ENCODE results near the gene ARMH3. TPM values are rescaled to one million over a fixed set of nuclear protein-coding genes. Genes with fewer than 3 reads are reported as not detected.
"Not testable (repeated sequence)": the region's sequence is repeated elsewhere in the genome, so short reads cannot be mapped to it uniquely, and the experiment has no call there.

The ARMH3 gene
- total and polyA plus RNA-seq, 2 donors, result 8.7 to 18.2 TPM

DNA sequence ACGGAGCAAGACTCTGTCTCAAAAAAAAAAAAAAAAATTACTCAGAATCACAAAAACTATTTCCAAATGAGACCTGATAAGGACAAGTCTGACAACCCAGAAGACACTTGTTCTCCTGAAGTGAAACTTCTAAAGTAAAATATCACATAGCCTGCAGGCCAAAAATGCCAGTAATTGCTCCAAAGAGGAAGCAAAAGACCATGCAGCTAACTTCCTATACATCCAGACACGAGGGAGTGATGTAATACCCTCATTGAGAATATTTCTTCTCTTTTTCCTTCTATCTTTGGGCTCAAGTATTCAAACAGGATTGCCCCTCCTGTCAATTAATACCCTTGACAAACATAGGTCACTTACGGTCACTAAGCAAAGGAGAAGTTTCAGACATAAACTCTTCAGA is 31.2 kb downstream of the ARMH3 start:
- DNase-seq (ENCODE audit: low read depth in 6 of 9, low spot score in 9 of 9), result no peak
- Histone ChIP-seq H3K9me3 (ENCODE audit: control insufficient read depth in 2 of 2, insufficient read depth in 1 of 2, low read length in 1 of 2) (peaks cover 2 to 4% of the 10 kb centered on the region in 2 donors), H3K4me1 (ENCODE audit: control insufficient read depth in 2 of 2, insufficient read depth in 2 of 2, low read length in 2 of 2) (no peaks in the 10 kb centered on the region), H3K4me3 (ENCODE audit: low read length in 2 of 2) (no peak overlapping the region), H3K27ac (ENCODE audit: low read depth in 1 of 2, low read length in 1 of 2) (no peak overlapping the region), H3K27me3 (ENCODE audit: control insufficient read depth in 2 of 2, insufficient read depth in 1 of 2, low read length in 1 of 2) (no peaks in the 10 kb centered on the region), H3K36me3 (ENCODE audit: control insufficient read depth in 2 of 2, insufficient read depth in 2 of 2, low read length in 1 of 2) (peaks cover 27 to 51% of the 10 kb centered on the region in 2 donors)
- 72% methylated on average over 3 of the region's 3 CpGs for WGBS

DNA sequence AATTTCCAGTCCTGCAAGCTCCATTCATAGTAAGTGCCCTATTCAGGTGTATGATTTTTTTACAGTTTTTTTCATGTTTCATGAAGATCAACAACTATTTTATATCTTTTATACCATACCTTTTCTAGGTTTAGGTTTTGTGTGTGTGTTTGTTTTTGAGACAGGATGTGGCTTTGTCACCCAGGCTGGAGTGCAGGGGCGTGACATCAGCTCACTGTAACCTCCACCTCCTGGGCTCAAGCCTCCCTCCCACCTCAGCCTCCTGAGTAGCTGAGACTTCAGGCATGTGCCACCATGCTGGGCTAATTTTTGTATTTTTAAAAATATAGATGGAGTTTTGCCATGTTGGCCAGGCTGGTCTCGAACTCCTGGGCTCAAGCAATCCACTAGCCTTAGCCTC is 35.0 kb downstream of the ARMH3 start:
- no peaks in the 10 kb centered on the region for H3K4me1 ChIP-seq (ENCODE audit: control insufficient read depth in 2 of 2, insufficient read depth in 2 of 2, low read length in 2 of 2)
- peaks cover 32 to 39% of the 10 kb centered on the region in 2 donors for H3K36me3 ChIP-seq (ENCODE audit: control insufficient read depth in 2 of 2, insufficient read depth in 2 of 2, low read length in 1 of 2)
- WGBS, result 96% methylated on average over 2 of the region's 2 CpGs

DNA sequence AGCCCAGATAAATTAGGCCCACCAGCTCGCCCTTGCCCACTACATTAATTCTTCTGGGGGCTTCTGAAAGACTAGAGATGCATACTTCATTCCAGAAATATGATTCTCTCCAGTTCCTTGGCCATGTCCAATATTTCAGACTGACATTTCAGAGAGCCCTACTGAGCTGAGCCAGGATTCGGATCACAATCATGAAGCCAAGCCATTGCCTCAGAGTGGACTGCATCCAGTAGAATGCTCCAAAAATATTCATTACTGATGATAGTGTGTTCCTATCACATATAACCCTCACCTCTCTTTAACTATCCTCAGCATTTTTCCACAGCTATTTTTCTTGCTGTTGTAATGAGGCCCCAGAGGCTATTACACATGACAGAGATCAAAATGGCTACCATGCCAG is 38.7 kb downstream of the ARMH3 start:
- no peak overlapping the region for H3K27ac ChIP-seq (ENCODE audit: low read depth in 1 of 2, low read length in 1 of 2)
- 99% methylated on average over 2 of the region's 2 CpGs for WGBS
- no peak for DNase-seq (ENCODE audit: low read depth in 6 of 9, low spot score in 9 of 9)
- no peaks in the 10 kb centered on the region for H3K4me1 ChIP-seq (ENCODE audit: control insufficient read depth in 2 of 2, insufficient read depth in 2 of 2, low read length in 2 of 2)
- H3K36me3 ChIP-seq (ENCODE audit: control insufficient read depth in 2 of 2, insufficient read depth in 2 of 2, low read length in 1 of 2), result peaks cover 20 to 26% of the 10 kb centered on the region in 2 donors
- no peak overlapping the region for H3K4me3 ChIP-seq (ENCODE audit: low read length in 2 of 2)
- peaks cover 2 to 4% of the 10 kb centered on the region in 2 donors for H3K9me3 ChIP-seq (ENCODE audit: control insufficient read depth in 2 of 2, insufficient read depth in 1 of 2, low read length in 1 of 2)
- H3K27me3 ChIP-seq (ENCODE audit: control insufficient read depth in 2 of 2, insufficient read depth in 1 of 2, low read length in 1 of 2), result no peaks in the 10 kb centered on the region

More for the DNA sequence above, 35.0 kb downstream of the ARMH3 start:
- no peak for DNase-seq (ENCODE audit: low read depth in 6 of 9, low spot score in 9 of 9)
- Histone ChIP-seq H3K27ac (ENCODE audit: low read depth in 1 of 2, low read length in 1 of 2) (no peak overlapping the region), H3K9me3 (ENCODE audit: control insufficient read depth in 2 of 2, insufficient read depth in 1 of 2, low read length in 1 of 2) (peaks cover 2 to 4% of the 10 kb centered on the region in 2 donors), H3K27me3 (ENCODE audit: control insufficient read depth in 2 of 2, insufficient read depth in 1 of 2, low read length in 1 of 2) (no peaks in the 10 kb centered on the region), H3K4me3 (ENCODE audit: low read length in 2 of 2) (no peak overlapping the region)

DNA sequence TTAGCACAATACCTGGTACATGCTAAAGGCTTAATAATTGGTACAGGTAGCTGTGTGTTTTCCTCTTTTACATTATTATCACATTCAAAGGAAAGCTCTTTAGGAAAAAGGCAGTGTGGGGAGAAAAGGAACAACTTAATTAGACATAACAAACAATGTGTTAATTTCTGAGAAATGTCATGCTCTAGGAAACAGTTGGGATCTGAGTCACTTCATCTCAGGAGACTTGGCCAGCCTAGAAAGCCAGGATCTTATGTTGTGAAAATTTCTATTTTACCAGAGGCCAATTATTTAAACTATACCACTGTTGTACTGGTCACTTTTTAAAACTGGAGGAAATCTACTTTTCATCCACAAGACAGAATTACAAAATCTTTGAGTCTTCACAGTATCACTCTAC is 39.6 kb downstream of the ARMH3 start:
- Histone ChIP-seq H3K4me1 (ENCODE audit: control insufficient read depth in 2 of 2, insufficient read depth in 2 of 2, low read length in 2 of 2) (no peaks in the 10 kb centered on the region), H3K9me3 (ENCODE audit: control insufficient read depth in 2 of 2, insufficient read depth in 1 of 2, low read length in 1 of 2) (peaks cover 2 to 4% of the 10 kb centered on the region in 2 donors), H3K36me3 (ENCODE audit: control insufficient read depth in 2 of 2, insufficient read depth in 2 of 2, low read length in 1 of 2) (peaks cover 20 to 34% of the 10 kb centered on the region in 2 donors), H3K27ac (ENCODE audit: low read depth in 1 of 2, low read length in 1 of 2) (no peak overlapping the region), H3K4me3 (ENCODE audit: low read length in 2 of 2) (no peak overlapping the region), H3K27me3 (ENCODE audit: control insufficient read depth in 2 of 2, insufficient read depth in 1 of 2, low read length in 1 of 2) (no peaks in the 10 kb centered on the region)
- no peak for DNase-seq (ENCODE audit: low read depth in 6 of 9, low spot score in 9 of 9)

DNA sequence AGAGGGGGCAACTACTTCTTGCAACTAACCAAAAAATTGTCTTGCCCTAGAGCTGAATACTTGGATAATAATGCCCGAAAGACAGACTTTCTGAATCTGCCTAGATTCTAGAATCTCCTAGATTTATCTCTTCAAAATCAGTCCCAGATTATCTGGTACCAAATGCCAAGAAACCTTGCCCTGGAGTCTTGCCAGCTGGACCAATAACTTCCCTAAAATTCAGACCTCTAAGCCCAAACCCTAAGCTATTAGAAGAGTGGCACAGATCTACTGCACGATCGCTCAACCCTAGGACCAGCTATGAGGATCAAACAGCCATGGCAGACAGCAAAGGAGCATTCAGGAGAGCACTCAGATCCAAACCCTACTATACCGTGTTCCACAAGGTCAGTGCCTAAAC is 45.0 kb downstream of the ARMH3 start:
- 95% methylated on average over 4 of the region's 4 CpGs for WGBS
- H3K9me3 ChIP-seq (ENCODE audit: control insufficient read depth in 2 of 2, insufficient read depth in 1 of 2, low read length in 1 of 2), result no peaks in the 10 kb centered on the region
- no peak overlapping the region for H3K27ac ChIP-seq (ENCODE audit: low read depth in 1 of 2, low read length in 1 of 2)
- no peaks in the 10 kb centered on the region for H3K4me1 ChIP-seq (ENCODE audit: control insufficient read depth in 2 of 2, insufficient read depth in 2 of 2, low read length in 2 of 2)
- peaks cover 17 to 43% of the 10 kb centered on the region in 2 donors for H3K36me3 ChIP-seq (ENCODE audit: control insufficient read depth in 2 of 2, insufficient read depth in 2 of 2, low read length in 1 of 2)
- DNase-seq (ENCODE audit: low read depth in 6 of 9, low spot score in 9 of 9), result no peak
- no peak overlapping the region for H3K4me3 ChIP-seq (ENCODE audit: low read length in 2 of 2)
- H3K27me3 ChIP-seq (ENCODE audit: control insufficient read depth in 2 of 2, insufficient read depth in 1 of 2, low read length in 1 of 2), result no peaks in the 10 kb centered on the region

DNA sequence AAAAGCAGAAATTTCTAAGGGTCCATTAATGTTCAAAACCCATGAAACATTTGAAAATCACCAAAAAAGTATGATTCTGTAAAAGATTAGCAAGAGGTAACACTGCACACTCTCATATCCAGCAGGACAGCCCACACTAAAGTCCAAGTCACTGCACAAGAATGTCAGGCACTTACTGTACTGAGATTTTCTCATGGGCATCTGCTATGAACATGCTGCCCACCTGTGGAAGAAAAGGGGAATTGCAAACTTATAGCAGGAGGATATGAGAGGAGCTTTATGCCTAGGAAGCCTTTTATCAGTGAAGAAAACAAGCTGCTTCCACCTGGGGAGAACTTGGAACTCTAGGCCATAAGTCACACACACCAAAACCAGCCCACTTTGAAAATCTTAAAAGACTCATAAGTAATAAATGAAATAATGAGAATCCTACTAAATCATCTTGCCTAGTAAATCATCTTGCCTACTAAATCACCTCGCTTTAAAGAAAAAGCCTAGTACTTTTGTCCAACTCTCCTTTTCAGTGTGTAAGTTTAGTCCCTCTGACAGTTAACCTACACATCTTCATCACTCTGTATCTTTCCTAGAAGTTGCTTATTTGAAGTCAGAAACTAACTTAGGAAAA is 46.1 kb downstream of the ARMH3 start:
- H3K36me3 ChIP-seq (ENCODE audit: control insufficient read depth in 2 of 2, insufficient read depth in 2 of 2, low read length in 1 of 2), result peaks cover 17 to 54% of the 10 kb centered on the region in 2 donors
- WGBS, result 100% methylated on average over 1 of the region's 1 CpG
- DNase-seq (ENCODE audit: low read depth in 6 of 9, low spot score in 9 of 9), result peak; percentile 32 to 84 (median 61)
- no peak overlapping the region for H3K4me3 ChIP-seq (ENCODE audit: low read length in 2 of 2)
- no peaks in the 10 kb centered on the region for H3K4me1 ChIP-seq (ENCODE audit: control insufficient read depth in 2 of 2, insufficient read depth in 2 of 2, low read length in 2 of 2)
- H3K27ac ChIP-seq (ENCODE audit: low read depth in 1 of 2, low read length in 1 of 2), result no peak overlapping the region
- H3K27me3 ChIP-seq (ENCODE audit: control insufficient read depth in 2 of 2, insufficient read depth in 1 of 2, low read length in 1 of 2), result no peaks in the 10 kb centered on the region
- no peaks in the 10 kb centered on the region for H3K9me3 ChIP-seq (ENCODE audit: control insufficient read depth in 2 of 2, insufficient read depth in 1 of 2, low read length in 1 of 2)

DNA sequence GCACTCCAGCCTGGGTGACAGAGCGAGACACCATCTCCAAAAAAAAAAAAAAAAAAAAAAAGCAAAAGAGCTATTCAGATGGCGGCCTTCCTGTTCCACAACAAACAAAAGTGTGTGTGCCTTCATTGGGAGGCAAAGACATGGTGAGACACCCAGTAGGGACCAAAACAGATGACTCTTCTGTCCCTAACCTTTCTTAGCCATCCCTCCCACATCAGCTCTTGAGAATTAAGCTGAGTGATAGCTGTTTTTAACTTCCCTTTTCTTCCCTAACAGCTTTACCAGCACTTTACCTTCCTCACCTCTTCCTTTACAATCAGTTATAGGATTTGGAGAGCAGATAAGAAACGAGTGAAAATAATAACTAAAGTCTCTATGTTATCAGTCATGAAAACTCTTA is 48.2 kb downstream of the ARMH3 start:
- Histone ChIP-seq H3K27ac (ENCODE audit: low read depth in 1 of 2, low read length in 1 of 2) (no peak overlapping the region), H3K4me1 (ENCODE audit: control insufficient read depth in 2 of 2, insufficient read depth in 2 of 2, low read length in 2 of 2) (no peaks in the 10 kb centered on the region), H3K27me3 (ENCODE audit: control insufficient read depth in 2 of 2, insufficient read depth in 1 of 2, low read length in 1 of 2) (no peaks in the 10 kb centered on the region), H3K36me3 (ENCODE audit: control insufficient read depth in 2 of 2, insufficient read depth in 2 of 2, low read length in 1 of 2) (peaks cover 17 to 63% of the 10 kb centered on the region in 2 donors), H3K9me3 (ENCODE audit: control insufficient read depth in 2 of 2, insufficient read depth in 1 of 2, low read length in 1 of 2) (no peaks in the 10 kb centered on the region), H3K4me3 (ENCODE audit: low read length in 2 of 2) (no peak overlapping the region)
- no peak for DNase-seq (ENCODE audit: low read depth in 6 of 9, low spot score in 9 of 9)
- 80% methylated on average over 3 of the region's 3 CpGs for WGBS

DNA sequence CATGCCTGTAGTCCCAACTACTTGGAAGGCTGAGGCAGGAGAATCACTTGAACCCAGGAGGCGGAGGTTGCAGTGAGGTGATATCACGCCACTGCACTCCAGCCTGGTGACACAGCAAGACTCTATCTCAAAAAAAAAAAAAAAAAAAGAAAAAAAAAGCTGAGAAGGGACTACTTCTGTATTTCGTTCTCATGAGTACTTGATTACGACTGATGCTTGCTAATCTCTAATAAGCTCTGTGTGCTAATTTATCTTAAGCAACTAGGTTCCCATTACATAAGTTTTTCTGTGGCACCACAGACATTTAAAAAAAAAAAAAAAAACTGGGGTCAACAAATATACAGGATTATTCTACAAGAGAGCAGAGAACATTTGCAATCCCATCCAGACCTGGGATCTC is 48.9 kb downstream of the ARMH3 start:
- H3K27ac ChIP-seq (ENCODE audit: low read depth in 1 of 2, low read length in 1 of 2); H3K4me3 ChIP-seq (ENCODE audit: low read length in 2 of 2); H3K9me3 ChIP-seq (ENCODE audit: control insufficient read depth in 2 of 2, insufficient read depth in 1 of 2, low read length in 1 of 2); H3K27me3 ChIP-seq (ENCODE audit: control insufficient read depth in 2 of 2, insufficient read depth in 1 of 2, low read length in 1 of 2); DNase-seq (ENCODE audit: low read depth in 6 of 9, low spot score in 9 of 9); H3K4me1 ChIP-seq (ENCODE audit: control insufficient read depth in 2 of 2, insufficient read depth in 2 of 2, low read length in 2 of 2): not testable (repeated sequence)
- 100% methylated on average over 4 of the region's 4 CpGs for WGBS
- peaks cover 18 to 61% of the 10 kb centered on the region in 2 donors for H3K36me3 ChIP-seq (ENCODE audit: control insufficient read depth in 2 of 2, insufficient read depth in 2 of 2, low read length in 1 of 2)

DNA sequence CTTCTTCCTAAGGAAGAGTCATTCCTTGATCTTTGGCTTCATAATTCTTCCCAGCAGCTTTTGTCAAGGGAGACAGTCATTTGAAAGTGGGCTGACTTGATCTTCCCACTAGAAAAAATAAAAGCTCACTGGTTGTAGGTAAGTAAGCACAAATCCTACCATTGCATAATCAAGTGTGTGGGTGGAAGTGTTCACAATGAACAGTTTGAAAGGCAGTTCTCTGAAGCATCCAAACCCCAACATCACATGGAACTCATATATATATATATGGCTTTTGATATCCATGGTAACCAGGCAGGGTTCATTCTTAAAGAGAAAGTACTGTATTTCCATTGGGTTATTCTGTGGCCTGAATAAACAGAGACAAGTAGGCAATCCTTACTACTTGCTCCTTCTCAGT is 51.6 kb downstream of the ARMH3 start:
- no peak for DNase-seq (ENCODE audit: low read depth in 6 of 9, low spot score in 9 of 9)
- H3K4me3 ChIP-seq (ENCODE audit: low read length in 2 of 2), result no peak overlapping the region
- H3K9me3 ChIP-seq (ENCODE audit: control insufficient read depth in 2 of 2, insufficient read depth in 1 of 2, low read length in 1 of 2), result no peaks in the 10 kb centered on the region
- no peaks in the 10 kb centered on the region for H3K27me3 ChIP-seq (ENCODE audit: control insufficient read depth in 2 of 2, insufficient read depth in 1 of 2, low read length in 1 of 2)
- H3K36me3 ChIP-seq (ENCODE audit: control insufficient read depth in 2 of 2, insufficient read depth in 2 of 2, low read length in 1 of 2), result peaks cover 28 to 48% of the 10 kb centered on the region in 2 donors
- no peak overlapping the region for H3K27ac ChIP-seq (ENCODE audit: low read depth in 1 of 2, low read length in 1 of 2)
- H3K4me1 ChIP-seq (ENCODE audit: control insufficient read depth in 2 of 2, insufficient read depth in 2 of 2, low read length in 2 of 2), result no peaks in the 10 kb centered on the region
